RWPE2 (cell line): ENCODE data around the gene SH2D3A.

Experiments
- ATAC-seq: fragments of 200-7000 bp; cut with Tn5 transposase; 3 replicates; pipeline ENCODE4 v1.9.1; 2021; ENCODE audit warnings: low read depth
- DNase-seq: peaks from one replicate; pipeline ENCODE4 v3.0.0-alpha.2; 2020; ENCODE audit warnings: low spot score
- H3K27ac ChIP-seq: fragments of 450-650 bp; 2 replicates; pipeline ENCODE4 v1.5.1; 2017; ENCODE audit warnings: mild to moderate bottlenecking; ENCODE audit not compliant: poor library complexity, severe bottlenecking
- H3K27me3 ChIP-seq: fragments of 250-450 bp; sonication (Bioruptor Pico); 2 replicates; pipeline ENCODE4 v1.5.1; 2021; ENCODE audit warnings: mild to moderate bottlenecking, moderate library complexity; ENCODE audit not compliant: insufficient read depth, poor library complexity, severe bottlenecking
- H3K36me3 ChIP-seq: fragments of 250-450 bp; sonication (Bioruptor Pico); 2 replicates; pipeline ENCODE4 v1.5.1; 2020; ENCODE audit warnings: low read depth, mild to moderate bottlenecking, moderate library complexity
- H3K4me1 ChIP-seq: fragments of 250-450 bp; sonication (Bioruptor Pico); 2 replicates; pipeline ENCODE4 v1.5.1; 2021; ENCODE audit warnings: mild to moderate bottlenecking, moderate library complexity; ENCODE audit not compliant: insufficient read depth, poor library complexity, severe bottlenecking
- H3K4me3 ChIP-seq: fragments of 250-450 bp; sonication (Bioruptor Pico); 2 replicates; pipeline ENCODE4 v1.5.1; 2021; ENCODE audit warnings: mild to moderate bottlenecking, moderate library complexity; ENCODE audit not compliant: severe bottlenecking
- H3K9me3 ChIP-seq: fragments of 250-450 bp; sonication (Bioruptor Pico); 2 replicates; pipeline ENCODE4 v1.5.1; 2021; ENCODE audit warnings: mild to moderate bottlenecking, moderate library complexity; ENCODE audit not compliant: severe bottlenecking
- CTCF ChIP-seq: fragments of 450-650 bp; IDR thresholded peaks from one replicate; pipeline ENCODE4 v1.5.1; 2017; ENCODE audit warnings: mild to moderate bottlenecking, moderate library complexity; ENCODE audit not compliant: poor library complexity, severe bottlenecking

The SH2D3A gene

GRCh38 chr19:6760606-6761005 is 6.6 kb downstream of the SH2D3A start:
- no peak overlapping the region for H3K27ac ChIP-seq
- no peaks in the 10 kb centered on the region for H3K27me3 ChIP-seq
- DNase-seq: no peak
- no peak overlapping the region for H3K4me3 ChIP-seq
- TF ChIP-seq CTCF: no peak
- H3K36me3 ChIP-seq: peaks cover 95% of the 10 kb centered on the region
- H3K9me3 ChIP-seq: no peaks in the 10 kb centered on the region
- no peak for ATAC-seq
- H3K4me1 ChIP-seq: peaks cover 7% of the 10 kb centered on the region

- Histone ChIP-seq H3K4me1 (no peaks in the 10 kb centered on the region), H3K9me3 (no peaks in the 10 kb centered on the region), H3K27me3 (no peaks in the 10 kb centered on the region), H3K27ac (no peak overlapping the region), H3K36me3 (peaks cover 93% of the 10 kb centered on the region), H3K4me3 (no peak overlapping the region)
- TF ChIP-seq CTCF: no peak
- no peak for DNase-seq
- no peak for ATAC-seq
Observed at GRCh38 chr19:6754653-6755463, 12.4 kb downstream of the SH2D3A start.

GRCh38 chr19:6754136-6754535 is 13.1 kb downstream of the SH2D3A start:
- Histone ChIP-seq H3K9me3 (no peaks in the 10 kb centered on the region), H3K27ac (no peak overlapping the region), H3K4me1 (no peaks in the 10 kb centered on the region), H3K27me3 (no peaks in the 10 kb centered on the region), H3K4me3 (no peak overlapping the region), H3K36me3 (peaks cover 92% of the 10 kb centered on the region)
- ATAC-seq: no peak
- TF ChIP-seq CTCF: no peak
- no peak for DNase-seq

- no peaks in the 10 kb centered on the region for H3K27me3 ChIP-seq
- peaks cover 92% of the 10 kb centered on the region for H3K36me3 ChIP-seq
- TF ChIP-seq CTCF: no peak
- DNase-seq (no peak), ATAC-seq (peak; percentile 76)
- H3K9me3 ChIP-seq: no peaks in the 10 kb centered on the region
- H3K27ac ChIP-seq: no peak overlapping the region
- H3K4me3 ChIP-seq: no peak overlapping the region
- no peaks in the 10 kb centered on the region for H3K4me1 ChIP-seq
Observed at GRCh38 chr19:6753178-6754031, 13.8 kb downstream of the SH2D3A start.
